Breast epithelium (tissue), 3 donors: ENCODE data around the gene PSMG3.

Experiments used
- CTCF ChIP-seq, 3 donors: fragments of 450-650 bp; IDR thresholded peaks; one replicate each; pipeline ENCODE4 v1.5.1; 2016 to 2017; ENCODE audit warnings: antibody characterized with exemption in 3 of 3, mild to moderate bottlenecking in 3 of 3, moderate library complexity in 3 of 3
- POLR2A ChIP-seq: fragments of 450-650 bp; IDR thresholded peaks from one replicate; pipeline ENCODE4 v1.6.1; 2016; ENCODE audit warnings: antibody characterized with exemption, mild to moderate bottlenecking, moderate library complexity
- POLR2AphosphoS5 ChIP-seq, 3 donors: sonication (generic); formaldehyde crosslinking; IDR thresholded peaks; one replicate each; pipeline ENCODE4 v1.6.1; 2017; ENCODE audit warnings: antibody characterized with exemption in 3 of 3

- TF ChIP-seq CTCF (IDR thresholded peaks at IDR 0.05) (no peak), POLR2A (no peak), POLR2AphosphoS5 (IDR thresholded peaks at IDR 0.05) (no peak)
These were observed 33.8 kb upstream of the PSMG3 start for GRCh38 chr7:1603346-1604225.
